Measurements from ENCODE around the gene SPATA32. TPM values are rescaled to one million over a fixed set of nuclear protein-coding genes. Genes with fewer than 3 reads are reported as not detected.

The SPATA32 gene
- total RNA-seq, 1 experiment from 2014 or later = 0.15 TPM

DNA sequence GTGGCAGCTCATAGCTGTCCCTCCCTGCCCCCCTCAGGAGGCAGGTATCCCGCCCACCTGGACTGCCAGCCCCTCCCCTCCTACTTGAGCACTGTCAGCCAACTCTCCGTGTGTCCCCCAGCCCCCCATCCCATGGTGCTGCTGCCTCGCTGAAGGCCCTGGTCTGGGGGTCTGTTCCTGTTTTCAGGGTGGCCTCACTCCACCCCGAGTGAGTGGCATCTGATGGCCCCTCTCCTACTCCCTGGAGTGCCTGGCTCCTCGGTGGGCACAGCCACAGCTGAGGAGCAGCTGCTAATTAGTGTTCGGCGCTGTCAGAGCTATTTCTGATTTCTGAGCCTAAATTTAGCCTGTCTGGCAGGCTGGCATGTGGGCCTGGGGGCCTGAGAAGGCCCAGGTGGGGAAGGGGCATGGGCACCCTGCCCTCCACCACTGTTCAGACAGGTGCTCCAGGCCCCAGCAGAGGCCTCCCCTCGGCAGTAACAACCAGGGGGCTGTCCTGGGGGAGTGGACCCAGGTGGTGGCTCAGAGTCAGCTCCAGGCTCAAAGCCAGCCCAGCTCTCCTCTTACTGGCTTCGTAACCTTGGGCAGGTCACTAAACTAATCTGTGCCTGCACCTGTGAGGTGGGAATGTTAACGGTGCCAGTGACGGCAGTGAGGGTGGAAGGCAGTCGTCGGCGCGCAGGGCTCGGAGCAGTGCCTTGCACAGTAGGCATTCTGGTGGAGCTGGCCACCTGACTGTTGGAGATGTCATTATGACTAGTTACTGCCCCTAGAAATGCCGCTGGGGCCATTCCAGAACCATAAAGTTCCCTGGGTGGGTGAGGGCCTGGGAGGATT lies 33.8 kb downstream of the SPATA32 start:
- RAD21 ChIA-PET (ENCODE audit: low non-redundant PET in 1 of 2, low total read pairs in 2 of 2, uncharacterized antibody in 2 of 2, unreplicated experiment in 2 of 2) = interaction anchor here in 1 of 2 experiments (1.3 kb wide), 1 partner anchor 9 kb away, joined by 3 read pairs; no protein-coding TSS in a partner anchor
- Histone ChIP-seq H3K9me2 (ENCODE audit: insufficient read depth) (no peaks in the 10 kb centered on the region), H4K20me1 (ENCODE audit: insufficient read depth) (no peaks in the 10 kb centered on the region), H3K36me3 (ENCODE audit: control insufficient read depth in 1 of 2, insufficient read depth in 2 of 2, low read length in 2 of 2) (no peaks in the 10 kb centered on the region), H2AFZ (ENCODE audit: low read depth, low read length, poor library complexity, severe bottlenecking) (no peak overlapping the region), H3K79me2 (ENCODE audit: insufficient read depth, low read length) (no peaks in the 10 kb centered on the region), H3K9ac (ENCODE audit: low read length) (peak overlapping the region; percentile 26), H3K27me3 (ENCODE audit: insufficient read depth, low read length) (no peaks in the 10 kb centered on the region), H3K4me2 (ENCODE audit: low read length) (peak overlapping the region; percentile 68), H3K4me3 (replicated peaks in 1 of 2; ENCODE audit: low read depth in 1 of 2, low read length in 2 of 2) (no peak overlapping the region), H3K9me3 (ENCODE audit: control insufficient read depth in 1 of 2, insufficient read depth in 1 of 2, low read depth in 1 of 2, low read length in 2 of 2) (no peaks in the 10 kb centered on the region), H3K4me1 (ENCODE audit: control insufficient read depth in 1 of 2, insufficient read depth in 2 of 2, low read length in 2 of 2) (peaks cover 33 to 81% of the 10 kb centered on the region in 2 experiments), H3K27ac (ENCODE audit: low read depth, low read length) (peak overlapping the region; percentile 26; the same call in 1 of the 2 replicates)
- intact Hi-C loops (cut with micrococcal nuclease) = no loop called here
- DNase-seq (ENCODE audit: low read depth, low spot score) (no peak), ATAC-seq (no peak)
- POLR2A ChIA-PET = interaction anchor here (1.3 kb wide), 1 partner anchor 79 kb away, joined by 7 read pairs; the partner anchor contains the start of gene HEXIM1
- TF ChIP-seq, protein P1, sequence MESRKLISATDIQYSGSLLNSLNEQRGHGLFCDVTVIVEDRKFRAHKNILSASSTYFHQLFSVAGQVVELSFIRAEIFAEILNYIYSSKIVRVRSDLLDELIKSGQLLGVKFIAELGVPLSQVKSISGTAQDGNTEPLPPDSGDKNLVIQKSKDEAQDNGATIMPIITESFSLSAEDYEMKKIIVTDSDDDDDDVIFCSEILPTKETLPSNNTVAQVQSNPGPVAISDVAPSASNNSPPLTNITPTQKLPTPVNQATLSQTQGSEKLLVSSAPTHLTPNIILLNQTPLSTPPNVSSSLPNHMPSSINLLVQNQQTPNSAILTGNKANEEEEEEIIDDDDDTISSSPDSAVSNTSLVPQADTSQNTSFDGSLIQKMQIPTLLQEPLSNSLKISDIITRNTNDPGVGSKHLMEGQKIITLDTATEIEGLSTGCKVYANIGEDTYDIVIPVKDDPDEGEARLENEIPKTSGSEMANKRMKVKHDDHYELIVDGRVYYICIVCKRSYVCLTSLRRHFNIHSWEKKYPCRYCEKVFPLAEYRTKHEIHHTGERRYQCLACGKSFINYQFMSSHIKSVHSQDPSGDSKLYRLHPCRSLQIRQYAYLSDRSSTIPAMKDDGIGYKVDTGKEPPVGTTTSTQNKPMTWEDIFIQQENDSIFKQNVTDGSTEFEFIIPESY (IDR thresholded peaks at IDR 0.05; ENCODE audit: extremely low read depth, insufficient replicate concordance, low read length) = no peak
- no peak for TF ChIP-seq YY1 (IDR thresholded peaks at IDR 0.05; ENCODE audit: extremely low read depth, insufficient replicate concordance, low read depth, low read length)
- TF ChIP-seq, protein P2, sequence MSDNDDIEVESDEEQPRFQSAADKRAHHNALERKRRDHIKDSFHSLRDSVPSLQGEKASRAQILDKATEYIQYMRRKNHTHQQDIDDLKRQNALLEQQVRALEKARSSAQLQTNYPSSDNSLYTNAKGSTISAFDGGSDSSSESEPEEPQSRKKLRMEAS (IDR thresholded peaks at IDR 0.05) = no peak
- TF ChIP-seq, protein P3, sequence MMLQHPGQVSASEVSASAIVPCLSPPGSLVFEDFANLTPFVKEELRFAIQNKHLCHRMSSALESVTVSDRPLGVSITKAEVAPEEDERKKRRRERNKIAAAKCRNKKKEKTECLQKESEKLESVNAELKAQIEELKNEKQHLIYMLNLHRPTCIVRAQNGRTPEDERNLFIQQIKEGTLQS (IDR thresholded peaks at IDR 0.05) = no peak
- TF ChIP-seq CBX3 (IDR thresholded peaks at IDR 0.05; ENCODE audit: low read depth) = no peak
- CTCF ChIA-PET = interaction anchor here (0.8 to 5.9 kb wide), 4 partner anchors 8 to 93 kb away, joined by 3 to 55 read pairs (median 22); partner anchors contain the start of gene ACBD4
- BruUV-seq (replicated peaks) = no TSS peak

All from HCT116 (cell line).